Stomach (tissue), 4 donors: ENCODE results near the gene DTX3L.

Source experiments
- EP300 ChIP-seq: sonication (generic); formaldehyde crosslinking; IDR thresholded peaks from one replicate; pipeline ENCODE4 v1.6.1; 2017; ENCODE audit warnings: antibody characterized with exemption
- POLR2A ChIP-seq, 4 donors: fragments of 450-650 bp; IDR thresholded peaks; one replicate each; pipeline ENCODE4 v1.6.1; 2016; ENCODE audit warnings: antibody characterized with exemption in 4 of 4, control low read depth in 2 of 4, mild to moderate bottlenecking in 1 of 4, moderate library complexity in 1 of 4

GRCh38 chr3:122615303-122615702 is 51.2 kb downstream of the DTX3L start:
- TF ChIP-seq POLR2A (IDR thresholded peaks at IDR 0.05) (no peak), EP300 (no peak)
